T-cell (primary cell): ENCODE results near the gene ANKRD33B. TPM values are rescaled to one million over a fixed set of nuclear protein-coding genes. Genes with fewer than 3 reads are reported as not detected.
"Not testable (repeated sequence)": the region's sequence is repeated elsewhere in the genome, so short reads cannot be mapped to it uniquely, and the experiment has no call there.

ENCODE experiments used
- ATAC-seq, 4 experiments: fragments of 200-7000 bp in 3 of 4; fragments of 150-1000 bp in 1 of 4; cut with Tn5 transposase; replicated peaks in 1 of 4; 1 replicate in 3 of 4; 2 replicates in 1 of 4; pipeline ENCODE4 v1.10.0; 2021; ENCODE audit warnings: moderate library complexity in 3 of 4, mild to moderate bottlenecking in 2 of 4, moderate number of reproducible peaks in 1 of 4
- CTCF ChIA-PET, 2 donors: fragments of 300-600 bp; sonication (Branson Sonifier 250); formaldehyde crosslinking; loops; one replicate each; lab custom pipeline; 2022; ENCODE audit warnings: antibody characterized with exemption in 2 of 2; lab: Charles Lee
- POLR2A ChIA-PET, 2 donors: fragments of 300-600 bp; sonication (Branson Sonifier 250); formaldehyde crosslinking; loops; one replicate each; lab custom pipeline; 2022; ENCODE audit warnings: antibody characterized with exemption in 2 of 2; lab: Charles Lee
- DNase-seq, 35 experiments: peaks; one replicate each; pipeline versions ENCODE4 v3.0.0 to v3.0.0-alpha.2; 2013 to 2023
- H3K27ac ChIP-seq: one replicate; pipeline ENCODE4 v1.5.1; 2013; ENCODE audit warnings: low read length
- H3K27me3 ChIP-seq, 2 experiments: replicated peaks in 1 of 2; 1 replicate in 1 of 2; 2 replicates in 1 of 2; pipeline versions ENCODE4 v1.6.1 to v1.7.0; 2013; ENCODE audit warnings: low read length in 1 of 2, mixed read lengths in 1 of 2; ENCODE audit not compliant: control insufficient read depth in 2 of 2, insufficient read depth in 2 of 2; ENCODE audit errors: extremely low read depth in 1 of 2
- H3K36me3 ChIP-seq, 2 donors: 1 replicate in 1 of 2; 2 replicates in 1 of 2; pipeline versions ENCODE4 v1.6.1 to v1.7.0; 2013; ENCODE audit warnings: low read length in 1 of 2; ENCODE audit not compliant: control insufficient read depth in 2 of 2, insufficient read depth in 1 of 2; ENCODE audit errors: extremely low read depth in 1 of 2
- H3K4me1 ChIP-seq, 2 experiments: 1 replicate in 1 of 2; 2 replicates in 1 of 2; pipeline versions ENCODE4 v1.6.1 to v1.7.0; 2013; ENCODE audit warnings: low read length in 2 of 2, mixed read lengths in 1 of 2; ENCODE audit not compliant: insufficient read depth in 2 of 2, control insufficient read depth in 1 of 2; ENCODE audit errors: extremely low read depth in 1 of 2
- H3K4me3 ChIP-seq, 2 donors: 1 replicate in 1 of 2; 2 replicates in 1 of 2; pipeline versions ENCODE4 v1.5.1 to v1.7.0; 2013; ENCODE audit warnings: mild to moderate bottlenecking in 2 of 2, low read length in 1 of 2, moderate library complexity in 1 of 2; ENCODE audit not compliant: control insufficient read depth in 1 of 2; ENCODE audit errors: extremely low read depth in 1 of 2
- H3K9me3 ChIP-seq: 2 replicates; pipeline ENCODE4 v1.7.0; 2013
- H3K27ac Mint-ChIP-seq, 2 donors: one replicate each; pipeline ENCODE4 v1.8.0; 2020 to 2021; ENCODE audit warnings: mild to moderate bottlenecking in 2 of 2, mixed read lengths in 2 of 2
- H3K27me3 Mint-ChIP-seq, 2 donors: one replicate each; pipeline ENCODE4 v1.8.0; 2021 to 2022; ENCODE audit warnings: mixed read lengths in 2 of 2
- H3K36me3 Mint-ChIP-seq: one replicate; pipeline ENCODE4 v1.8.0; 2021; ENCODE audit warnings: mixed read lengths
- H3K4me1 Mint-ChIP-seq, 3 donors: one replicate each; pipeline ENCODE4 v1.8.0; 2020 to 2022; ENCODE audit warnings: mixed read lengths in 3 of 3, mild to moderate bottlenecking in 1 of 3
- H3K4me3 Mint-ChIP-seq, 3 donors: one replicate each; pipeline ENCODE4 v1.8.0; 2020 to 2022; ENCODE audit warnings: mild to moderate bottlenecking in 3 of 3, mixed read lengths in 3 of 3, moderate library complexity in 3 of 3
- H3K9me3 Mint-ChIP-seq, 3 donors: one replicate each; pipeline ENCODE4 v1.8.0; 2020 to 2022; ENCODE audit warnings: mixed read lengths in 3 of 3
- WGBS: methylation state at CpG from one replicate; pipeline ENCODE4 v1.1.5; 2013; ENCODE audit warnings: missing lambda C conversion rate; ENCODE audit not compliant: insufficient coverage; 5-methylcytosine and 5-hydroxymethylcytosine counted together
- total RNA-seq, 35 experiments: library from RNA in 6 of 35; stranded (reverse) in 6 of 35; fragments of 120-200 nt in 1 of 35; gene quantifications; one replicate each; pipeline versions ENCODE4 v1.2.1 to v1.2.4 and lab custom pipeline; 2013 to 2026

ANKRD33B gene
- total RNA-seq, 5 donors from 2014 or later (not counting 1 experiment from before 2014, with no cell fraction given): 1.0 to 4.1 (median 2.4) TPM

- H3K36me3 ChIP-seq: no peaks in the 10 kb centered on the region
- Mint-ChIP-seq H3K4me1 (peaks cover 0 to 7% (median 2%) of the 10 kb centered on the region in 3 donors), H3K27ac (no peak overlapping the region), H3K27me3 (no peaks in the 10 kb centered on the region), H3K9me3 (no peaks in the 10 kb centered on the region), H3K36me3 (no peaks in the 10 kb centered on the region), H3K4me3 (no peak overlapping the region)
- DNase-seq (no peak), ATAC-seq (no peak)
- H3K4me1 ChIP-seq: no peaks in the 10 kb centered on the region
- no peak overlapping the region for H3K4me3 ChIP-seq
- ChIA-PET CTCF (interaction anchor here in 1 of 2 donors (0.7 kb wide), 1 partner anchor 49 kb away, joined by 3 read pairs; no protein-coding TSS in a partner anchor), POLR2A (no interaction called here)
- WGBS: 94% methylated on average over 4 of the region's 8 CpGs
- no peak overlapping the region for H3K27ac ChIP-seq
- H3K27me3 ChIP-seq: peaks cover 0 to 3% of the 10 kb centered on the region in 2 experiments
- no peaks in the 10 kb centered on the region for H3K9me3 ChIP-seq
Measured at GRCh38 chr5:10573487-10574145, 9.7 kb downstream of the ANKRD33B start.

GRCh38 chr5:10574879-10575278 is 11.0 kb downstream of the ANKRD33B start:
- H3K4me3 Mint-ChIP-seq, H3K27me3 Mint-ChIP-seq, H3K9me3 ChIP-seq, H3K27ac Mint-ChIP-seq, H3K9me3 Mint-ChIP-seq, CTCF ChIA-PET, H3K36me3 Mint-ChIP-seq, H3K27me3 ChIP-seq, POLR2A ChIA-PET, H3K4me1 ChIP-seq, ATAC-seq, H3K36me3 ChIP-seq, H3K4me3 ChIP-seq, DNase-seq, H3K27ac ChIP-seq: not testable (repeated sequence)
- WGBS: no CpG with 5 or more reads among the region's 7 CpGs
- peaks cover 10 to 18% (median 14%) of the 10 kb centered on the region in 3 donors for H3K4me1 Mint-ChIP-seq

- Mint-ChIP-seq H3K4me3 (no peak overlapping the region), H3K4me1 (peaks cover 16 to 30% (median 19%) of the 10 kb centered on the region in 3 donors), H3K27ac (no peak overlapping the region), H3K27me3 (no peaks in the 10 kb centered on the region), H3K36me3 (no peaks in the 10 kb centered on the region), H3K9me3 (no peaks in the 10 kb centered on the region)
- Histone ChIP-seq H3K9me3 (no peaks in the 10 kb centered on the region), H3K27ac (no peak overlapping the region), H3K4me1 (peaks cover 0 to 3% of the 10 kb centered on the region in 2 experiments), H3K36me3 (no peaks in the 10 kb centered on the region), H3K4me3 (no peak overlapping the region), H3K27me3 (peaks cover 0 to 3% of the 10 kb centered on the region in 2 experiments)
- ChIA-PET CTCF (no interaction called here), POLR2A (no interaction called here)
- WGBS: 99% methylated on average over 6 of the region's 7 CpGs
- DNase-seq (no peak), ATAC-seq (no peak)
Measured at GRCh38 chr5:10576121-10576789, 12.4 kb downstream of the ANKRD33B start.

- ATAC-seq: no peak
- Mint-ChIP-seq H3K27ac (no peak overlapping the region), H3K4me3 (no peak overlapping the region), H3K36me3 (peaks cover under 1% of the 10 kb centered on the region), H3K9me3 (no peaks in the 10 kb centered on the region), H3K27me3 (no peaks in the 10 kb centered on the region), H3K4me1 (peaks cover 16 to 32% (median 19%) of the 10 kb centered on the region in 3 donors)
- ChIA-PET POLR2A (no interaction called here), CTCF (no interaction called here)
- Histone ChIP-seq H3K4me3 (no peak overlapping the region), H3K27ac (no peak overlapping the region), H3K4me1 (peaks cover 0 to 3% of the 10 kb centered on the region in 2 experiments), H3K36me3 (no peaks in the 10 kb centered on the region), H3K27me3 (peaks cover 0 to 3% of the 10 kb centered on the region in 2 experiments), H3K9me3 (no peaks in the 10 kb centered on the region)
- no CpG with 5 or more reads among the region's 7 CpGs for WGBS
- no peak for DNase-seq
Measured at GRCh38 chr5:10576790-10577189, 12.9 kb downstream of the ANKRD33B start.

GRCh38 chr5:10577371-10578292 is 13.8 kb downstream of the ANKRD33B start:
- WGBS: 91% methylated on average over 8 of the region's 18 CpGs
- Mint-ChIP-seq H3K4me1 (peaks cover 16 to 32% (median 19%) of the 10 kb centered on the region in 3 donors), H3K36me3 (peaks cover 3% of the 10 kb centered on the region), H3K4me3 (no peak overlapping the region), H3K27me3 (no peaks in the 10 kb centered on the region), H3K9me3 (no peaks in the 10 kb centered on the region), H3K27ac (no peak overlapping the region)
- H3K4me3 ChIP-seq: no peak overlapping the region
- no peak overlapping the region for H3K27ac ChIP-seq
- peaks cover 0 to 3% of the 10 kb centered on the region in 2 experiments for H3K27me3 ChIP-seq
- no peak for DNase-seq
- POLR2A ChIA-PET: no interaction called here
- no peaks in the 10 kb centered on the region for H3K9me3 ChIP-seq
- H3K4me1 ChIP-seq: peaks cover 0 to 3% of the 10 kb centered on the region in 2 experiments
- CTCF ChIA-PET: interaction anchor here in 1 of 2 donors (0.6 kb wide), 1 partner anchor 57 kb away, joined by 10 read pairs; no protein-coding TSS in a partner anchor
- no peak for ATAC-seq
- no peaks in the 10 kb centered on the region for H3K36me3 ChIP-seq

GRCh38 chr5:10578293-10578665 is 14.4 kb downstream of the ANKRD33B start:
- Histone ChIP-seq H3K36me3 (no peaks in the 10 kb centered on the region), H3K9me3 (no peaks in the 10 kb centered on the region), H3K27ac (no peak overlapping the region), H3K4me1 (peaks cover 0 to 3% of the 10 kb centered on the region in 2 experiments), H3K4me3 (no peak overlapping the region), H3K27me3 (peaks cover 0 to 7% of the 10 kb centered on the region in 2 experiments)
- H3K27ac Mint-ChIP-seq: no peak overlapping the region
- no peak overlapping the region for H3K4me3 Mint-ChIP-seq
- DNase-seq: no peak
- WGBS: no CpG with 5 or more reads among the region's 1 CpG
- H3K4me1 Mint-ChIP-seq: peaks cover 16 to 32% (median 19%) of the 10 kb centered on the region in 3 donors
- H3K9me3 Mint-ChIP-seq: no peaks in the 10 kb centered on the region
- CTCF ChIA-PET: interaction anchor here in 1 of 2 donors (0.6 kb wide), 1 partner anchor 56 kb away, joined by 10 read pairs; no protein-coding TSS in a partner anchor
- peaks cover 3% of the 10 kb centered on the region for H3K36me3 Mint-ChIP-seq
- no peak for ATAC-seq
- no peaks in the 10 kb centered on the region for H3K27me3 Mint-ChIP-seq
- POLR2A ChIA-PET: no interaction called here
